Measurements from ENCODE around the gene CENPE.

Gene CENPE

DNA sequence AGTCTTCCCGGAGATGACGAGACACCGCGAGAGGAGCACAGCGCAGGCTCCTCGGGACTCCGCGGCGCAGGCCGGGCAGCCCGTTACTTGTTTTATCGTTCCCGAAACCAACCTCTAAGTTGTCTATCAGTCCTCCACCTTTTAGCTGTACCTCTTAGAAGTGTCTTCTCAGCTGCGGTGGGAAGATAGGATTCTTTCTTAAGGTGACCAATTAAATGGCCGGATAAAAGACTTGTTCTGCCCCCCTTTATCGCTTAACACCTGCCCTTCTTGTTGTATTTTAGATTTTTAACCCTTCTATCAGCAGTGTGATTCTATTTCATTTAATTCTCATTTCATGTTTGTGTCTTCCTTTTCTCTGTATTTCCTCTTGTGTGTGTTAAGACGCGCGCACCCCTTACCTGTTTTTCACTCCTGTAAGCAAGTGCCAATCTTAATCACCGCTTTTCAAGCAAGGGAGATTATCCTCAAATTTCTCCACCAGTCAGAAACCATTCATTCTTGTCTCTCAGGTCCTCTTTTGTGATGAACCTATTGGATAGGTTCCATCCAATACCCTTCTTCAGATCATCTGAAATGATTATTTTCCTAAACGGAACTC lies 121.3 kb downstream of the CENPE start, which contains the start of gene SLC9B2:
TSS of gene SLC9B2 (minus strand) at position 15 of the 601 bp plus-strand sequence. CDS start 9,211 bp downstream, outside the sequence.
- no peak for DNase-seq (ENCODE audit: low read depth in 3 of 3)

DNA sequence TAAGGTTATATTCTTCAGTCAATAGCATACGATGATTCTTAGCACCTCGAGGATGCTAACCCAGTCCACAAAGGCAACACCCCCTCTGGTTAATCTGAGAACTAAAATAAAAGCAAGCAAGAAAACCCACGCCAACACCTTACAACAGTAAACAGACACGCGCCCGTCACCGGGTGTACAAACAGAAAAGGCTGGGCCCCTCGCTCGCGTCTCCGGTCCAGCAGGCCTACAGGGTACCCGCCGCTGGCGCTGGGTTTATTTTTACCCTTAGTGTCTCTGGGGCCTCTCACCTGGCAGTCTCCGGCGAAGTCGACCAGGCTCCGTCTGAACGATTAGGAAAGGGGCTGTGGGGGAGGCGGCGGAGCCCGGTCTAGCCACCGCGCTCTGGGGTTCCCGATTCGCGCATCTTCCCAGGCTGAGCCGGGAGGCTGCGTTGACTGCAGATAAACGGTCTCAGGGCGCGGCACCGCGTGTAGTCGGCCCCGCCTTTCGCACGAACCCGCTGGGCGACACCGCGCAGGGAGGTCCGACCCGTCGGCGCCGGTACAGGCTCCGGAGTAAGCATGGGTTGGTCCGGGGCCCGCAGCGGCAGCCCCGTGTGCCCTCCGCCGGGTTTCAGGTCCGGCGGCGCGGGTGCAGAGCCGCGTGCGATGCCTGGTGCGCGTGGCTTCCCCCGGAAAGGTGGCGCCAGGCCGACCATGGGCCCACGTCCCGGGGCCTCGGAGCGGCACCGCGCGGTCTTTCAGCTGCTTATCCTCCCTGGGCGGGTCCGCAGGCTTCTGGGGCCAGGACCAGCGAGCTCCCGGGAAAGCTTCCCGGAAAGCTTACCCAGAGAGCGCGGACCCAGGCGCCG lies 122.0 kb downstream of the CENPE start:
- DNase-seq (ENCODE audit: low read depth in 3 of 3): peak; percentile 40 to 55 (median 43)

DNA sequence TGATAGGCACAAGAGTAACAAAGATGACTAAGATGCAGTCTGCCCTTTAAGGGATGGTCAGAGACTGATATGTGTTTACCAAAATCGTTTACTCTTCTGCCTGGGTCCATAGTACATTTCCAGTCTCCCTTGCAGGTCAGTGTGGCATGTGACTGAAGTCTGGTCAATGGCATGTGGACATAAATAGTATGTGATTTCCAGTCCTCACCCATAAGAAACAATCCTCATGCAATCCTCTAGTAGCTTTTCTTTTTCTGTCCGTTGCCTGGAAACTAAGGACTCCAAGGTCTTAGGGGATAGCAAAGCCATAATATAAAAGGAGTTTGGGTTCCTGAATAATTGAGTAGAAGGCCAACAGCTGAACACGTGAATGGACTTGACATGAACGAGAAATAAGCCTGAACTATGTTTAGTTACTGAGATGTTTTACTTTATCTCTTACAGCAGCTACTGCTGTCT lies 122.7 kb downstream of the CENPE start:
- no peak for DNase-seq (ENCODE audit: low read depth in 3 of 3)

DNA sequence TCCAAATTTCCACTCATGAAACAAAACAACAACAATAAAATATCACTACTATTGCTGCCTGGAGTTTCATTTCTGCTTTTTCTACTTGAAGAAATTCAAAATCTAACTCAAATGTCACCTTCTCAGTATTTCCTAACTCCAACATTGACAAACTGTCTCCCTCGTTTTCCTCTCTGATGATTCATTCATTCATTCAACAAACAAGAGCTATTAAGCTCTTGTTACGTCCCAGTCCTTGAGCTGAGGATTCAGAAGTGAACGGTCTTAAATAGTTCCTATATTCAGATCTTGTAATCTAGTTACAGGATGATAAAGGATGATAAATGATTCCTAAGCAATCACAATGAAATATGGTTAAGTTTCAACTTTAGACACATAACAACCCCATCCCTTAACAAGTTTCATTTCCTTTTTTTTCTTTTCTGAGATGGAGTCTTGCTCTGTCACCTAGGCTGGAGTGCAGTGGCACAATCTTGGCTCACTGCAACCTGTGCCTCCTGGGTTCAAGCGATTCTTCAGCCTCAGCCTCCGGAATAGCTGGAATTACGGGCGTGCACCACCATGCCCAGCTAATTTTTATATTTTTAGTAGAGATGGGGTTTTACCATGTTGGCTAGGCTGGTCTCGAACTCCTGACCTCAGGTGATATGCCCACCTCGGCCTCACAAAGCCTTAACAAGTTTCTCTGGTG lies 123.3 kb downstream of the CENPE start:
- no peak for DNase-seq (ENCODE audit: low read depth in 3 of 3)

DNA sequence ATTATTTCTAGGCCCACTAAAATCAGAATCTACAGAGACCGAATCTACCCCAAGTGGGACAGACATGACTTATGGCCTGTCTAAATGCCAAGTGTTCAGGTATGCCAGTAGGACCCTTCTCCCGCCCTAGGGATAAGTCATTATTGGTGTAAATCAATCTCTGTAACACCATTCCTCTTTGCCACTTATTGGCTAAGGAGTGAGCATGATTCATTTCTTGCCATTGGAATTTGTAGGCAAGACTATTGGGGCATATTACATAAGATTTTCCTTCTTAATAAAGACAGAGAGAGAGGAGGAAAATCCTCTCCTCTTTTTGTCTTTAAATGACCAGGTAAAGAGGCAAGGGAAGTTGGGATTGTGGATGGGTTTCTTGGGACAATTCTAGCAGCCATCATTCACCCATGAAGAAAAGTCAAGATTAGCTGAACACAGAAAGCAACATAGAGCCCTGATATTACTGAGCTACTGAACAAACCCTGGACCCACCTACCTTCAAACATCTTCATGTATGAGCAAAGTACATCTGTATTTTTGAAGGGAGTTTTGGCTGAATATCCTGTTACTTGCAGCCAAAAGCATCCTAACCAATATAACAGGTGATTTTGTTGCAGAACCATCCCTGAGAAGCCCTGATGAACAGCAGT lies 124.2 kb downstream of the CENPE start:
- DNase-seq (ENCODE audit: low read depth in 3 of 3): no peak

DNA sequence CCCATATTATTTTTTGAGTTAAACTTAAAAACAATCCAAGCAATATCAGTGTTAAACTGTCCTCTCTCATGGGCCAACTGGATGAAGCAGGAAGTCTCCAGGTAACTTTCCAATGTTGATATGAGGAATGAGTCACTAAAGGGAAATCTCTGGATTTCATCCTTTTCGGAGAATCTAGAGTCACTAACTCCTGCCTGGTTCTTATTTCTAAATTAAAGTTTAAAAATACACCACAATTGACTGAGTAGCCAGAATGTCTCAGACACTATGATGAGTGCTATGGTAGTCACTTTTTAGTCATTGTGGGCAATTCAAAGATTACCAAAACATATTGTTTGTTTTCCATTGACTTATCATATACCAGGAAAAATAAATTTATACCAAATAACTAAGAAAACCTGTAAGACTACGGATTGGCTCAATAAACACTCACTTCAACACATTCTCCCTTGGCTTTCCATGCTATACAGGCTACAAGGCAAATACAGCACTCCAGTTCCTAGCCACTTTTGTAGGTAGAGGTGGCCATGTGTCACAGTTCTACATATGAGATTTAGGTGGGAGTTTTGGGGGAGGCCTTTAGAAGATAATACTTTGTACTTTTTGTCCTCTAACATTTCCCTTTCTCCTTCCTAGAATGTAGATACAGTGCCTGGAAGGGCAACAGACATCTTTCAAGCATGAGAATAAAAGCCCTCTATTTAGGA lies 130.1 kb downstream of the CENPE start:
- no peak for DNase-seq (ENCODE audit: low read depth in 3 of 3)

DNA sequence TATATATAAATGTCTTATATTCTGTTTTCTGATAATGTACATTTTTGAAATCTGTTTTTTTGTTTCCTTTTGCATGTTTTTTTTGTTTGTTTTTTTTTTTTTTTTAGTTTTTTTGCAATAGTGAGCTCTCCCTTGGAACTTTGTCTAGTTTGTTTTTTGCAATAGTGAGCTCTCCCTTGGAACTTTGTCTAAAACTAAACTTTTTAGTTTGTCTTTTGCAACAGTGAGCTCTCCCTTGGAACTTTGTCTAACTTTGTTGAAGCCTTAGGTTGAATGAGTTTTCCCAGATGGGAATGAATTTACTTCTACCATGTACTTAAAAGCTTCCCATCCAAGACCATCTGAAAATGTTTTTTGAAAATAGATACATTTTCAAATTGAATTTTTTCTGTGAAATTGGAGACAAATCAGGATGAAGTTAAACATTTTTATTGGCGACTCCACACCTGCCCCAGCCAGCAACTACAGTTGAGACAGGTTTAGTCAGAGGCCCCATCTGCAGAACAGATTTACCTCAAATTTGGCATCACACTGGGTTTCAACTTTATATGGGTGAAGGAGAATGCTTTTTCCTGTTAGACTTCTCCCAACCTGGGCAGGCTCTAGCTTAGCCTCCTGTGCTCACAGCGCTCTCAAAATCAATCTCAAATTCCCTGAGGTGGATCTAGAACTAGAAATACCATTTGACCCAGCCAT lies 137.5 kb downstream of the CENPE start:
- DNase-seq (ENCODE audit: low read depth in 3 of 3): no peak

Measured in stimulated activated CD4-positive, alpha-beta T cell treated with anti-CD3 and anti-CD28 coated beads, TNF-alpha, amount 100 ng/mL, for 24 hours (primary cell).